GM18951 (cell line): Measurements from ENCODE around the gene RHCG.

ENCODE experiments used
- POLR2A ChIP-seq: IDR thresholded peaks from 4 replicates; pipeline ENCODE4 v1.6.1; 2011; ENCODE audit warnings: mild to moderate bottlenecking; ENCODE audit not compliant: insufficient read length, insufficient read depth; ENCODE audit errors: extremely low read depth
- in situ Hi-C: fragments of 300-500 bp; cut with MboI; formaldehyde crosslinking; loops from one replicate; pipeline ENCODE4 v1.12.0; 2022; ENCODE audit warnings: low sequenced_read_pairs, mixed read lengths, inconsistent platforms; ENCODE audit not compliant: unreplicated experiment

Gene RHCG

GRCh38 chr15:89496155-89497098, at the start of gene RHCG:
Gene RHCG, minus strand, starts transcription at chr15:89496583. Its CDS starts 39 bp downstream, at chr15:89496544.
- in situ Hi-C loops = no loop called here
- no peak for TF ChIP-seq POLR2A

DNA sequence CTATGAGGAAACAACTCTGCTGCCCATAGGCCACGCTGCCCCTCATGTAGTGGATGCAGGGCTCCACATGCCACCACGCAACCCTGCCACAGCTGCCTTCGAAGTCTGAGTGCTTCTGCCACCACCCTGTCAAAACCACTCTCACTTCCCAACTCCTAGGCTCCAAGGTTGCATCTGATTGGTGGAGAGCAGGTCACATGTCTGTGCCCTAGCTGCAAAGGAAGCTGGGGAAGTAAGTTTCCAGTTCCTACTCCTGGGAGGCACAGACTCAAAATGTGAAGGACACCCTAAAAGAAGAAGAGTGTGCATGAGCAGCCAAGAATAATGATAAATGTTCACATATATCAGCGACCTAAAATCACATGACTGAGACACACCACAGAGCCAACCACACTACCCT, 47.0 kb upstream of the RHCG start:
- TF ChIP-seq POLR2A = no peak

DNA sequence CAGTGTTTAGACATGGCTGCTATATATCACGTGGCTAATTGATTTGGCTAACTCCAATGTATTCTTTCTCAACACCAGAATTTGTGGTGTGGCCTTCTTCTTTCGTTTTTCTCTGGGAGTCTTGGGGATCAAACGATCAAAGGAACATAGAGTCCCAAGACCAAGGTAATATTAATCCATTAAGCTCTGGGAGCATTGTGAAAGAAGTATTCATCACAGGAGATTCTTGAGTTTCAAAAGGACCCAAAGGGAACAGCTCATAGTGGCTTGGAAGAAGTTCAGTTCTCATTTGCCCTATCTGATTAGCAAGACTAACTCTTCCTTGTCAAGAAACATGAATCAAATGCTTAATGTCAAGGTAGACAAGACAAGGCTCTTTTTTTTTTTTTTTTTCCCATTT, 46.0 kb upstream of the RHCG start:
- in situ Hi-C loops = no loop called here
- TF ChIP-seq POLR2A = no peak

More for the DNA sequence above, 47.0 kb upstream of the RHCG start:
- in situ Hi-C loops = no loop called here

- no peak for TF ChIP-seq POLR2A
- in situ Hi-C loops = no loop called here
Observed at GRCh38 chr15:89539027-89539426, 42.6 kb upstream of the RHCG start.

DNA sequence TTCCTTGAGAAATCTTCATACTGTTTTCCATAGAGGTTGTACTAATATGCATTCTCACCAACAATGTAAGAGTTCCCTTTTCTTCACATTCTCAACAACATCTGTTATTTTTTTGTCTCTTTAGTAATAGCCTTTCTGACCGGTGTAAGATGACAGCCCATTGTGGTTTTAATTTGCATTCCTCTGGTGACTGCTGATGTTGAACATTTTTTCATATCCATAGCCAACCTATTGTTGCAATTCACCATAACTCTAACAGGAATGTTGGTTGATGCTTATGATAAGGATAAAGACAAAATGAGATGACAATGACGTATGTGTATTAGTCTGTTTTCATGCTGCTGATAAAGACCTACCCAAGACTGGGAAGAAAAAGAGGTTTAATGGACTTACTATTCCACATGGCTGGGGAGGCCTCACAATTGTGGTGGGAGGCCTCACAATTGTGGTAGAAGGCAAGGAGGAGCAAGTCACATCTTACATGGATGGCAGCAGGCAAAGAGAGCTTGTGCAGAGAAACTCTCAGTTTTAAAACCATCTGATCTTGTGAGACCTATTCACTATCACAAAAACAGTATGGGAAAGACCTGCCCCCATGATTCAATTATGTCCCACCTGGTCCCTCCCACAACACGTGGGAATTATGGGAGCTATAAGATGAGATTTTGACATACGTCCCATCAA, 37.6 kb upstream of the RHCG start:
- no peak for TF ChIP-seq POLR2A
- in situ Hi-C loops = no loop called here

DNA sequence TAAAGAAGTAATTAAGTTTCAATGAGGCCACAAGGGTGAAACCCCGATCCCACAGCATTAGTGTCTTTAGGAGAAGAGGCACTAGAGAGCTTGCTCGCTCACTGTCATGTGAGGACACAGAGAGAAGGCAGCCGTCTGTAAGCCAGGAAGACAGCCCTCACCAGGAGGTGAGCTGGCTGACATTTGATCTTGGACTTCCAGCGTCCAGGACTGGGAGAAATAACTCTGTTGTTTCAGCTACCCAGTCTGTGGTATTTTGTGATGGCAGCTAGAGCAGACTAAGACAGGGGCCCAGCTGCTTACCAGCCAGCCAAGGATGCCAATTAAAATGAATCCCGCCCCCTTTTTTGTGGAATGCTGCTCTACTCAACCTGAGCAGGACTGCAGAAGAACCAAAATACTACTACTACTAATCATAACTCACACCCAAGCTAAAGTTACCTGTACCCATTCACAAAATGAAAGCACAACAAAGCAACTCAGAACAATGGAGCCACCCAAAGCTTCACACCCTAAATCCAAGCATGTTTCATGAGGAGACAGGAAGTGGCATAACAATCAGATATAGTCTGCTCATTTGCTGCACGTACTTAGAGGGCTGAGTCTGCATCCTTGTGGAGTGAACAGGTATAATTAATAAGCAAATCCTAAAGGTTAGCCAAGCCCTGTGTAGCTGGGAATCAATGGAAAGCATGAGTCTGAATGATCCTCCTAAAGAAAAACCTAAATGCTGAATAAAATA, 35.6 kb upstream of the RHCG start:
- in situ Hi-C loops = no loop called here
- no peak for TF ChIP-seq POLR2A

- no peak for TF ChIP-seq POLR2A
- in situ Hi-C loops = no loop called here
Observed at GRCh38 chr15:89530976-89531375, 34.6 kb upstream of the RHCG start.

- TF ChIP-seq POLR2A = no peak
- in situ Hi-C loops = no loop called here
Observed at GRCh38 chr15:89528757-89529352, 32.5 kb upstream of the RHCG start.

DNA sequence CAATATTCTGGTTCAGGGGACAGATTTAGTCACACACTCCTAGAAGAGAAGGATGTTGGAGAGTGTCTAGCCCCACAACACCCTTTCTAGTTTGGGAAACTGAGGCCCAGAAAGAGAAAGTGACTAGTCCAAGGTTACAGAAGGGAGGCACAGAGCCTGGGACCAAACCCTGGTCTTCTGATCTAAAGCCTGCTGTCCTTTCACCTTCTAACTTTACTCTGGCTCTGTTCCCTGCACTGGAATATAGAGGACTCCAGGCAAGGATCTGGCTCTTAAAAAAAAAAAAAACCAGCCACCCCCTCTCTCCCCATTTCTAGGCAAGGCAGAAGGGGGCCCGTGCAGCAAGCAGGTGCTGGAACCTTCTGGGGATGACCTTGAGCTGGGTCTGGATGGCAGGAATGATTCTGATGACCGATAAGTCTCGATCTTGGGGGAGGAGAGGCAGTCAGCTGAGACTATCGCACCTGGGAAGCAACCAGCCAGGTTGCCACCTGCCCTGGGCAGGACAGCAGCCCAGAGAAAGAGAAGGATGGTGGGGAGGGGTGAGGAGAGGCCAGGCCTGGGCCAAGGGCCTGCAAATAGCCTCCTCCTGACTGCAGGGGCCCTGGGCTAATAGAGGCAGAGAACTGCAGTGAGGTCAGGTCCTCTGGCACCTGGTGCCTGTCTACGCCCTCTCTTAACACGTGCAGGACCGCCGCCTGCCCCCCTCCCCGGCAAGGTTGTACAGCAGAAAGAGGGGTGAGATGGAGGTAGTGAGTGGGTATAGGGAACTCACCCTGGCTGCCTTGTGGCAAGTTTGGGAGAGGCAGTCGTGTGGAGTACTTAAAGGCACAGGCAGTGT, 30.4 kb upstream of the RHCG start:
- in situ Hi-C loops = no loop called here
- no peak for TF ChIP-seq POLR2A

GRCh38 chr15:89526181-89526580, 29.8 kb upstream of the RHCG start:
- in situ Hi-C loops = no loop called here
- TF ChIP-seq POLR2A = no peak

- TF ChIP-seq POLR2A = no peak
- in situ Hi-C loops = no loop called here
Observed at GRCh38 chr15:89524184-89524583, 27.8 kb upstream of the RHCG start.

DNA sequence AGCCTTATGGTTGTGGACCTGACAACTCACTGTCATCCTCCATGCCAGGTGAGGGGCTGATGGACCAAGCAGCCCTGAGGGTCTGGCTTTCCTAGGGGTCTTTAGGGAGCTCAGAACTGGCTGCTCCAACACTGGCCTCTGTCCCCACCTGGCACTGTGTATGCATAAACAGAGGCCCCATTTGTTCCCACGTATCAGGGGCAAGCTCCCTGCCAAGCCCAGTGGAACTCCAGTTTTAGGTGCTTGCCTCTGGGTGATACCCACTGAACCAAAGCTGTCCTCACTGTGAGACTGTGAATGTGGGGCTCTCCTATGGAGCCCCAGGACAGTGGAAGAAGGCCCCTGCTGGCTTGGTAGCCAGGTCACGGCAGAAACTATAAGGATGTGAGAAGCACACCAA, 26.7 kb upstream of the RHCG start:
- in situ Hi-C loops = no loop called here

DNA sequence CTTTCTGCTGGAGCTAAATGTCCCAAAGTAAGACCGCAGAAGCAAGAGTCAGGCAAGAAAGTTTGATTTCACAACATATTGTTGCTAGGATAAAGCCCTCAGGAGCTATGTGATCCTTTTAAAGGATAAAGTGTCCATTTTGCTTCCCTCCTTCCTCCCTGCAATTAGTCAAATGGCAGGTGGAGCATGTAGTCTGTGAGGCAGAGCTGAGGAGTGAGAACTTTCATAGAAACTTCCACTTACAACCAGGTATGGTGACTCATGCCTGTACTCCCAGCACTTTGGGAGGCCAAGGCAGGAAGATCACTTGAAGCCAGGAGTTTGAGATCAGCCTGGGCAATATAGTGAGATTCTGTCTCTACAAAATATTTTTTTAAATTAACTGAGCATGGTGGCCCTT, 25.2 kb upstream of the RHCG start:
- in situ Hi-C loops = no loop called here
- no peak for TF ChIP-seq POLR2A

More for the DNA sequence above, 26.7 kb upstream of the RHCG start:
- no peak for TF ChIP-seq POLR2A
